ENCODE data around the gene MTF1.

MTF1 gene

DNA sequence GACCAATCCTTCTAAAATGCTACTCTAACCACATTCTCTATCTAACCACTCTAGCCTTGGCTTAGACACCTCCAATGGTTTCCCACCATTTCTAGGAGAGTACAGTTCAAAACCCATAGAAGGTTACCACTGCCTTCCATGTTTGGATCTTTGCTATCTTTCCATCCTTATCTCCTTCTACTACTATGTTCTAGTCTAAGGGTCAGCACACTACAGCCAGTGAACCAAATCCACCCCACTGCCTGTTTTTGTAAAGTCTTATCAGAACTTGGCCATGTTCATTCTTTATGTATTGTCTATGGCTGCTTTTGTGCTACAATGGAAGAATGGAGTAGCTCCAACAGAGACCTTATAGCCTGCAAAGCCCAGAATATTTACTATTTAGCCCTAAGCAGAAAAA, 6.2 kb downstream of the MTF1 start:
- DNase-seq (ENCODE audit: low read depth, low spot score): no peak
- H3K4me3 ChIP-seq (ENCODE audit: insufficient read length, low read depth): no peak overlapping the region
- peaks cover 50% of the 10 kb centered on the region for H3K36me3 ChIP-seq (ENCODE audit: insufficient read depth, insufficient read length, low read length)
- H3K27me3 ChIP-seq (ENCODE audit: insufficient read depth, insufficient read length): no peaks in the 10 kb centered on the region
- no peaks in the 10 kb centered on the region for H3K9me3 ChIP-seq (ENCODE audit: insufficient read depth, low read length)
- no peak overlapping the region for H3K9ac ChIP-seq (ENCODE audit: insufficient read length, low read depth)
- no peaks in the 10 kb centered on the region for H3K4me1 ChIP-seq (ENCODE audit: insufficient read depth, insufficient read length)
- no peak for TF ChIP-seq SUZ12 (IDR thresholded peaks at IDR 0.05; ENCODE audit: extremely low read depth, insufficient read depth, insufficient read length)
- no peak for TF ChIP-seq ZNF274 (IDR thresholded peaks at IDR 0.05; ENCODE audit: low read depth, low read length)
- no peak for TF ChIP-seq YY1 (IDR thresholded peaks at IDR 0.05; ENCODE audit: insufficient read depth, insufficient read length)

DNA sequence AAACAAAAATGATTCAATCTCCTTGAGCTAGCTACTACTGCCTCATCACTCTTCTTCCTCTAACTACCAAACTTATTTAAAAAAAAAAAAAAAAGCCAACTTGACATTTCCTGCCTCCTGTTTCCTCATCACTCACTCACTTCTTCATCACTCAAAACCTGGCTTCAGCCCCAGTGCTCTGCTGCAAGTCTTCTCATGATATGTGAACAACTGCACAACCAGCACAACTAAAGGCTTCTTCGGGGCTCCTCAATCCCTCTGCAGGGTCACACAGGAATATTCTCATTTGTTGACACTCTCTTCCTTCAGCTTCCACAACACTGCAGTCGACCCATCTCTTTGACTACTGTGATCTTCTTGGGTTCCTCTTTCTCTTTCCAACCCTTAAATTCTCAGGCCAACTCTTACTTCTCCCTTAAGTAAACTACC, 7.6 kb downstream of the MTF1 start:
- no peaks in the 10 kb centered on the region for H3K27me3 ChIP-seq (ENCODE audit: insufficient read depth, insufficient read length)
- H3K36me3 ChIP-seq (ENCODE audit: insufficient read depth, insufficient read length, low read length): peaks cover 51% of the 10 kb centered on the region
- no peak overlapping the region for H3K9ac ChIP-seq (ENCODE audit: insufficient read length, low read depth)
- TF ChIP-seq SUZ12 (IDR thresholded peaks at IDR 0.05; ENCODE audit: extremely low read depth, insufficient read depth, insufficient read length) (no peak), YY1 (IDR thresholded peaks at IDR 0.05; ENCODE audit: insufficient read depth, insufficient read length) (no peak), ZNF274 (IDR thresholded peaks at IDR 0.05; ENCODE audit: low read depth, low read length) (no peak)
- no peak for DNase-seq (ENCODE audit: low read depth, low spot score)
- H3K9me3 ChIP-seq (ENCODE audit: insufficient read depth, low read length): no peaks in the 10 kb centered on the region
- H3K4me3 ChIP-seq (ENCODE audit: insufficient read length, low read depth): no peak overlapping the region
- no peaks in the 10 kb centered on the region for H3K4me1 ChIP-seq (ENCODE audit: insufficient read depth, insufficient read length)

DNA sequence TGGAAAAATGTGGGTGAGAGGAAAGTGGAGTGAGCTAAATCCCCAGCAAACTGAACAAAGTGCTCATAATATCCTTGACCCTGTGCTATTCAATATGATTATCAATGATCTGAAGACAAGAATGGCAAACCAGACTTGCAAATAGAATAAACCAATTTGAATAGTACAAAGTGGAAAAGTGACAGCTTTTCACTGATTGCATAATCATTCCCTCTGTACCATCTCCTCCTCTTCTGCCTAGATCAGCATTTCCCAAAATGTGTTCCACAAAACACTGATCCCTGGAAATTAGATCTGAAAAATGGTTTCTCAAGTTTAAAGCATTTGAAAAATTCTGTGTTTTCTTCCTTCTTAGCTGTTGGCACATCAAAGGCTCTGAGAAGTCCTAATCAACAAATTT, 8.1 kb downstream of the MTF1 start:
- peaks cover 53% of the 10 kb centered on the region for H3K36me3 ChIP-seq (ENCODE audit: insufficient read depth, insufficient read length, low read length)
- no peaks in the 10 kb centered on the region for H3K27me3 ChIP-seq (ENCODE audit: insufficient read depth, insufficient read length)
- DNase-seq (ENCODE audit: low read depth, low spot score): no peak
- H3K9me3 ChIP-seq (ENCODE audit: insufficient read depth, low read length): no peaks in the 10 kb centered on the region
- TF ChIP-seq YY1 (IDR thresholded peaks at IDR 0.05; ENCODE audit: insufficient read depth, insufficient read length): no peak
- TF ChIP-seq SUZ12 (IDR thresholded peaks at IDR 0.05; ENCODE audit: extremely low read depth, insufficient read depth, insufficient read length): no peak
- TF ChIP-seq ZNF274 (IDR thresholded peaks at IDR 0.05; ENCODE audit: low read depth, low read length): no peak
- H3K4me3 ChIP-seq (ENCODE audit: insufficient read length, low read depth): no peak overlapping the region
- no peak overlapping the region for H3K9ac ChIP-seq (ENCODE audit: insufficient read length, low read depth)
- H3K4me1 ChIP-seq (ENCODE audit: insufficient read depth, insufficient read length): no peaks in the 10 kb centered on the region

DNA sequence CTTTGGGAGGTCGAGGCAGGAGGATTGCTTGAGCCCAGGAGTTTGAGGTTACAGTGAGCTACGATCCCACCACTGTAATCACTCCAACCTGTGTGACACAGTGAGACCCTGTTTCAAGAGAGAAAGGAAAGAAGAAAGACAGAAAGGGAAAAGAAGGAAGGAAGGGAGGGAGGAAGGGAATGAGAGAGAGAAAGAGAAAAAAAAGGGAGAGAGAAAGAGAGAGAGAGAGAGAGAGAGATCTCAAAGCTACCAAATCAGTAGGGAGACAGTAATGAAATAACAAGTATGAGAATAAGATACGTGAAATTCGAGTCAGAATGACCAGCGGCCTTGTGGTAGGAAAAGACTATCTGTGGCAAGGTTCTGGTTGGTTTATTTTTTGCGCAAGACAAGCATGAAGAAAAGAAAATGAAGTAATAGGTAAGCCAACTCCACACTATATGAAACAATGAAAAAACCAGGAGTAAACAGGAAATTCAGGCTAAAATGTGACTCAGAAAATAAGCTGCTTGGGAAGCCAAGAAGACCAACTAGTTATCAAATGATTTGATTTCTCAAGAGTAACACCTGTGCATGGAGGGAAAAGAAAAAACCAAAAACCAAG, 8.9 kb downstream of the MTF1 start:
- H3K36me3 ChIP-seq (ENCODE audit: insufficient read depth, insufficient read length, low read length): peaks cover 56% of the 10 kb centered on the region
- no peak overlapping the region for H3K9ac ChIP-seq (ENCODE audit: insufficient read length, low read depth)
- H3K4me3 ChIP-seq (ENCODE audit: insufficient read length, low read depth): no peak overlapping the region
- no peaks in the 10 kb centered on the region for H3K9me3 ChIP-seq (ENCODE audit: insufficient read depth, low read length)
- no peaks in the 10 kb centered on the region for H3K4me1 ChIP-seq (ENCODE audit: insufficient read depth, insufficient read length)
- no peak for TF ChIP-seq YY1 (IDR thresholded peaks at IDR 0.05; ENCODE audit: insufficient read depth, insufficient read length)
- TF ChIP-seq ZNF274 (IDR thresholded peaks at IDR 0.05; ENCODE audit: low read depth, low read length): no peak
- no peak for TF ChIP-seq SUZ12 (IDR thresholded peaks at IDR 0.05; ENCODE audit: extremely low read depth, insufficient read depth, insufficient read length)
- H3K27me3 ChIP-seq (ENCODE audit: insufficient read depth, insufficient read length): no peaks in the 10 kb centered on the region
- DNase-seq (ENCODE audit: low read depth, low spot score): no peak

DNA sequence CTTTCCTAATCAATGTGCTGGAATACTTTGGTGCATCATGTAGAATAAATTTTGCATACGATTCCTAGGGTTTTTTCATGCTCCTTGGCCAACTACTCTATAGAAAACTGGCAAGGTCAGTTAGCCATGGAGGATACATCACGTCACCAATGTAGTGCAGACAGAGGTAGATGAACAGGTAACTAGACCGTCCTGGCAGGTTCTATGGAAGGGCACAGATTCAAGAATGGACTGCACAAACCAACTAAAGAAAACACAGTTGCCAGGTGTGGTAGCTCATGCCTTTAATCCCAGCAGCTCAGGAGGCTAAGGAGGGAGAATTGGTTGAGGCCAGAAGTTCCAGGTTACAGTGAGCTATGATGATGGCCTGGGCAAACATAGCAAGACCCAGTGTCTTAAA, 9.9 kb downstream of the MTF1 start:
- H3K9me3 ChIP-seq (ENCODE audit: insufficient read depth, low read length): no peaks in the 10 kb centered on the region
- H3K9ac ChIP-seq (ENCODE audit: insufficient read length, low read depth): no peak overlapping the region
- no peak for DNase-seq (ENCODE audit: low read depth, low spot score)
- no peaks in the 10 kb centered on the region for H3K4me1 ChIP-seq (ENCODE audit: insufficient read depth, insufficient read length)
- TF ChIP-seq YY1 (IDR thresholded peaks at IDR 0.05; ENCODE audit: insufficient read depth, insufficient read length) (no peak), ZNF274 (IDR thresholded peaks at IDR 0.05; ENCODE audit: low read depth, low read length) (no peak), SUZ12 (IDR thresholded peaks at IDR 0.05; ENCODE audit: extremely low read depth, insufficient read depth, insufficient read length) (no peak)
- no peaks in the 10 kb centered on the region for H3K27me3 ChIP-seq (ENCODE audit: insufficient read depth, insufficient read length)
- no peak overlapping the region for H3K4me3 ChIP-seq (ENCODE audit: insufficient read length, low read depth)
- H3K36me3 ChIP-seq (ENCODE audit: insufficient read depth, insufficient read length, low read length): peaks cover 50% of the 10 kb centered on the region

DNA sequence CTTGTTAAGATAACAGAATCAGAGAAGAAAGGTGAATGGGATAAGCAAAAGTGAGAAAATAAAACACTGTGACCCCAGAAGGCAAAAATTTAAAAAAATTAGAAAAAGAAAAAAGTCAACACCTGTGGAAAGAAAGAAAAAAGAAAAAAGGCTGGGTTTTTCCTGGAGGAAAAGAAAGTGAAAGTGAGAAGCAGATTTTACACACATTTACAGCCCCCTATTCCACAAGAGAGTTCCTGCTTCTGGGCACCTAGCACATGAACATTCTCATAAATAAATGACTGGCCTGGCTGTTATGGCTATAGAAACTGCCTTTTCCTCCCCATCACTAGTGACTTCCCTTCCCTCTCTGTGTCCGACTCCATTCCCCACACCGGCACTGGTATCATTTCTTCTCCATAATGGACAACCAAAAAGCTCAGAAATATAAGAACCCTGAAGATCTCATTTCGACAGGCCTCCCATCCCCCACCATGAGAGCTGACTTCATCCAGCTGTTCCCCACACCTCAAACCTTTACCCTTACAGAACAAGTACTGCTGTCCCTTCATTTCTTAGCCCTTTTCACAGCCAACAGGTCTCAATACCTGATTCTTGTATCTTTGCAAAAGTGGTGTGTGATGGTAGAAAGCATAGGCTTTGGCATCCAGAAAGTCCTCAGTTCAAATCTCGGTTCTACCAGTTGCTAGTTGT, 12.6 kb downstream of the MTF1 start:
- no peak for DNase-seq (ENCODE audit: low read depth, low spot score)
- Histone ChIP-seq H3K27me3 (ENCODE audit: insufficient read depth, insufficient read length) (no peaks in the 10 kb centered on the region), H3K9ac (ENCODE audit: insufficient read length, low read depth) (no peak overlapping the region)

DNA sequence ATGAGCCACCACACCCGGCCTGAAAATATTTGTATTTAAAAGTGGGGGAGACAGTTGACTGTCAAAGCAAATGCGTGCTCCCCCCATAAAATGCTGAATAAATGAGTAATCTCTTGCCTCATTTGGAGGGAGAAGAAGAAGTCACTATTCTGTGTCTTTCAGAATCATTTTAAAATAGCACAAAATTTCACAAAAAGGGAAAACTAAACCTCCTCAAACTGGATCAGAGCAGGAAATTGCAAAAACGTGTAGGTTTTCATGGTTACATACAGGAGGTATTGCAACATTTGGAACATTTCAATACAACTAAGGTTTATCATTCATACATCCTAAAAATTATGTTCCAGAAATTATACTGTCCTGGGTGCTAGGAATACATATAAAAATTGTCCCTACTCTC, 13.6 kb downstream of the MTF1 start:
- Histone ChIP-seq H3K4me3 (ENCODE audit: insufficient read length, low read depth) (no peak overlapping the region), H3K9me3 (ENCODE audit: insufficient read depth, low read length) (no peaks in the 10 kb centered on the region), H3K27me3 (ENCODE audit: insufficient read depth, insufficient read length) (no peaks in the 10 kb centered on the region), H3K9ac (ENCODE audit: insufficient read length, low read depth) (no peak overlapping the region), H3K36me3 (ENCODE audit: insufficient read depth, insufficient read length, low read length) (peaks cover 46% of the 10 kb centered on the region), H3K4me1 (ENCODE audit: insufficient read depth, insufficient read length) (no peaks in the 10 kb centered on the region)
- no peak for DNase-seq (ENCODE audit: low read depth, low spot score)
- no peak for TF ChIP-seq SUZ12 (IDR thresholded peaks at IDR 0.05; ENCODE audit: extremely low read depth, insufficient read depth, insufficient read length)
- TF ChIP-seq ZNF274 (IDR thresholded peaks at IDR 0.05; ENCODE audit: low read depth, low read length): no peak
- TF ChIP-seq YY1 (IDR thresholded peaks at IDR 0.05; ENCODE audit: insufficient read depth, insufficient read length): no peak

More for the DNA sequence above, 12.6 kb downstream of the MTF1 start:
- Histone ChIP-seq H3K4me1 (ENCODE audit: insufficient read depth, insufficient read length) (no peaks in the 10 kb centered on the region), H3K9me3 (ENCODE audit: insufficient read depth, low read length) (no peaks in the 10 kb centered on the region), H3K36me3 (ENCODE audit: insufficient read depth, insufficient read length, low read length) (peaks cover 39% of the 10 kb centered on the region), H3K4me3 (ENCODE audit: insufficient read length, low read depth) (no peak overlapping the region)
- TF ChIP-seq YY1 (IDR thresholded peaks at IDR 0.05; ENCODE audit: insufficient read depth, insufficient read length): no peak
